NK-92 (cell line): ENCODE data around the gene AK5.

Source experiments
- DNase-seq: peaks from one replicate; lab custom pipeline; 2025; ENCODE audit not compliant: unreplicated experiment; lab: John Stamatoyannopoulos, UW

AK5 gene

GRCh38 chr1:77582905-77583304, 301.1 kb downstream of the AK5 start:
- DNase-seq: no peak

GRCh38 chr1:77583483-77583882, 301.7 kb downstream of the AK5 start:
- DNase-seq: no peak

- no peak for DNase-seq
Observed at GRCh38 chr1:77584884-77585283, 303.1 kb downstream of the AK5 start.

DNA sequence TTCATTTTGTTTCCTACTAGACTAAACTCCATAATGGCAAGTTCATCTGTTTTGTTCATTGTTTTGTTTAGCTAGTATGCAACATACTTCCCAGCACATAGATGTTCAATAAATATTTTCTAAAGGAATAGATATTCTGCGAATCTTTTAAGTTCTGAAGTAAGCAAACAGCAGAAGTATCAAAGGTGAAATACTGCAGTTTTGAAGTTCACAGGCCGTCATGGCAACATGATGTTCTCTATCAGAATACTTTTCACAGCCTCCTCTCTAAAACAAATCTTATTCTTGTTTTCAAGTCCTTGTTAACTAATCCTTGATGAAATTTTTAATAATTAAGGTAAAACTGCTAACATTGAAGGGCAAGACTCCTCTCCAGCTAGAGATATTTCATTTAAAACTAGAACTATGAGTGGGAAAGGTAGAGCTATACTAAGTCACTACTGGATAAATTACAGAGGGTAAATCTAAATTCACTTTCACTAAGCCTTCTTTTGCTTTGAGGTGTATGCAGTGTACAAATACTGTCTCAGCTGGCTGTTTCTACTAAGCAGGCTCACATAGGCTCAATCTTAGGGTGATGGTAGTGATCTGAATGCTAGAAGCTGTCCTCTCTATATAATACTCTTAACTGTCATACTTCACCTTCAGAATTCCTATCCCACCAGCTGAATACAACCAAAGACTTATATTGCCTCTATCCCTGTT, 303.9 kb downstream of the AK5 start:
- no peak for DNase-seq

DNA sequence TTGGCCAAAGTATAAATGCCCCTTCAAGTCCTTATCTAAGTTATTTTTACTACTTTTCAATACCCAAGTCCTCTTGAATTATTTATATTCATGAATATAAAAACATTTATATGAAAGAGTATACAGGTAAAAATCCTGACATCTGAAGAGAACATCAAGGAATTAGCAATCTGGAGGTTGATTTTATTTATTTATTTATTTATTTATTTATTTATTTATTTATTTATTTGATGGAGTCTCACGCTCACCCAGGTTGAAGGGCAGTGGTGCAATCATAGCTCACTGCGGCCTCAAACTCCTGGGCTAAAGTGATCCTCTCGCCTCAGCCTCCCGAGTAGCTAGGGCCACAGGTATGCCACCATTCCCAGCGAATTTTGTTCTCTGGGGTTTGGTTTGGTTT, 307.4 kb downstream of the AK5 start:
- no peak for DNase-seq

GRCh38 chr1:77590651-77591050, 308.8 kb downstream of the AK5 start:
- no peak for DNase-seq

DNA sequence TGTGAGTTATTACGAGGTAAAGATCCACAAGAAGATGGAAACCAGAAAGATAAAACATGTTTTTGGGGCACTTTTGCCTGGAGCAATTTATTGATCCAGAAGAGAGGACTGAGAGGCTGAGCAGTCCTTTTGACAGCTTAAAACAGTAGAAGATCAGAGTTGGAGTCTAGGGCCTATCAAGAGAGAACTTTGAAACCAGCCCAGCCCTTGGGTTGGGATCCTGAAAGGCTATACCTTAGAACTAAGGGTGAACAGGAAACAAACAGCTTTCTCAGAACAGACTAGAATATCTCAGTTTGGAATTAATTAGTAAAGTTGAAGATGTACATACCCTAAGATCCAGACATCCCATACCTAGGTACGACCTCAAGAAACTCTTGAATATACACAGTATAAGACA, 311.1 kb downstream of the AK5 start:
- DNase-seq: no peak

DNA sequence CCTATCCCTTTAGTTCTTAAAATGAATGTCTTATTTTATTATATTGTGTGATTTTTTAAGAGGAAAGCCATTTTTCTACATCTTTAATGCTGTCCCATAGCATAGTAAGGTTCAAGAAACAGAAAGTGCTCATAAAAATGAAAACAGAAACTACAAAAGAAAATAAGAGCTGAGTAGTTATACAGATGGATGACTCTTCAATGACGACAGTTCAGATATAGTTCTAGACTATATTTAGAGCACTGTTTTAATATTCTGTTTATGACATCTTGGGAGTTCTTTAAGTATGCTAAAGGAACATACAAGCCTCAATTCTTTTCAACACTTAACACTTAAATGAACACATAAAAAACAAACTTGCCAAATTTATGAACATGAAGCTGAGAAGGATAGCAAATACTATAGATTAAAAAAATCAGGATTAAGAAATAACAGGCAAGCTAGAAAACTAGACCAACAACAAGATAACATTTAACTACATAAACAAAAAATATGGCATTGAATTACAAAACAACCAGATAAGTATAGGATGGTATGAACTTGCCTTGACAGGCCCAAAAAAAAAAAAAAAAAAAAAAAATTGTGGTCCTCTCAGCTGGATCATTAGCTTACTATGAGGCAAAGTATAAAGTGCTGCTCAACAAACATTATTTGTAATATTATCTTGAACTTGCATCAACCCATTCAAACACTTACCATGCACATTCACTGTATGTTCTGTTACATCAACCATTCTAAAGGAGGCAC, 312.7 kb downstream of the AK5 start:
- DNase-seq: no peak

- no peak for DNase-seq
Observed at GRCh38 chr1:77597310-77597709, 315.5 kb downstream of the AK5 start.

- no peak for DNase-seq
Observed at GRCh38 chr1:77605246-77606026, 323.6 kb downstream of the AK5 start.

DNA sequence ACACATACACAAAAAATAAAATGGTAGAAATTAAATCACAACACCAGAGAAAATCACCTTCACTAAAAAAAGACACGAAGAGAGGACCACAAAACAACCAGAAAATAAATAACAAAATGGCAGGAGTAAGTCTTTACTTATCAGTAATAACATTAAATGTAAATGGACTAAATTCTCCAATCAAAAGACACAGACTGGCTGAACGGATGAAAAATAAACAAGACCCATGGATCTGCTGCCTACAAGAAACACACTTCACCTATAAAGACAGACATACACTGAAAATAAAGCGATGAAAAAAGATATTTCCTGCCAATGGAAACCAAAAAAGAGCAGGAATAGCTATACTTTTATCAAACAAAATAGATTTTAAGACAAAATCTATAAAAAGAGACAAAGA, 327.1 kb downstream of the AK5 start:
- DNase-seq: no peak
